ENCODE results near the gene GAB2. TPM values are rescaled to one million over a fixed set of nuclear protein-coding genes. Genes with fewer than 3 reads are reported as not detected.
"Not testable (repeated sequence)": the region's sequence is repeated elsewhere in the genome, so short reads cannot be mapped to it uniquely, and the experiment has no call there.

Gene GAB2
- total RNA-seq, 2 experiments from 2014 or later: 0.91 to 0.98 TPM

DNA sequence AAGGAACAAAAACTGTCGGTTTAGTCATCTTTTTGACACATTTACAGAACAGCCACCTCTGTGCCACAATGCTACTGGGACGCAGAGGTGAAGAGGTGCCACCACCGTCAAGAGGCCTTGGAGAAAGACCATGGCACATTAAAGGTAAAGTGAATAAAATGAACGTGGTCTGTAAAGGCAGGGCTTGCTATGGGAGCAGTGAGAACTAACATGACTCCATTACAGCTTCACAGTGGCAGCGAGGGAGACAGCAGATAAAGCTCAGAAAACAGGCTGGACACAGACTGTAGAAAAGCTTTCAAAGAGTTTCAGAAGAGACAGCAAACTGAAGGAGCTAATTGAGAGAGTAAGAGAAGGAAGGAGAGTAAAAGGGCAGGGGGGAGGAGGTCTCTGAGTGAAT lies 102.9 kb downstream of the GAB2 start:
- Mint-ChIP-seq H3K27me3 (no peaks in the 10 kb centered on the region), H3K27ac (no peak overlapping the region), H3K4me3 (no peak overlapping the region), H3K36me3 (no peaks in the 10 kb centered on the region), H3K9me3 (no peaks in the 10 kb centered on the region), H3K4me1 (peaks cover 3% of the 10 kb centered on the region)
- DNase-seq: no peak

DNA sequence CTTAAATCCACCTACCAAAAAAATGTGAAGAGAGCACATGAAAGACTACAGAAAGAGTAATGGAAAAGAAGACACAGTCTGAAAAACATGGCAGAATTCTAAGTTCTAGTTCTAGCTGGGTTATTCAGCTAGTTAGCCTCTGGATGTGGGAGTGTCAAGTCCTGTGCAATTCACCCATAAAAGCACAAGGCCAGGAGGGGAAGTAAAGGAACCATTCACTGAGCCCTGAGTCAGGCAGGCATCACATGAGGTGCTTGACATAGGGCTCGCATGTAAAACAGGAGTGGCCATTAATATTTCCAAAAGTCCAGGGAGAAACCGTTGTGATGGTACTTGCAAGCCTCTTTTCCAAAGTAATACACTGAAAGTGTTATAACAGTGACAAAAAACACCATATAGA lies 103.7 kb downstream of the GAB2 start:
- no peaks in the 10 kb centered on the region for H3K27me3 Mint-ChIP-seq
- no peaks in the 10 kb centered on the region for H3K9me3 Mint-ChIP-seq
- H3K4me1 Mint-ChIP-seq: peaks cover 3% of the 10 kb centered on the region
- DNase-seq: no peak
- H3K4me3 Mint-ChIP-seq: no peak overlapping the region
- no peak overlapping the region for H3K27ac Mint-ChIP-seq
- no peaks in the 10 kb centered on the region for H3K36me3 Mint-ChIP-seq

DNA sequence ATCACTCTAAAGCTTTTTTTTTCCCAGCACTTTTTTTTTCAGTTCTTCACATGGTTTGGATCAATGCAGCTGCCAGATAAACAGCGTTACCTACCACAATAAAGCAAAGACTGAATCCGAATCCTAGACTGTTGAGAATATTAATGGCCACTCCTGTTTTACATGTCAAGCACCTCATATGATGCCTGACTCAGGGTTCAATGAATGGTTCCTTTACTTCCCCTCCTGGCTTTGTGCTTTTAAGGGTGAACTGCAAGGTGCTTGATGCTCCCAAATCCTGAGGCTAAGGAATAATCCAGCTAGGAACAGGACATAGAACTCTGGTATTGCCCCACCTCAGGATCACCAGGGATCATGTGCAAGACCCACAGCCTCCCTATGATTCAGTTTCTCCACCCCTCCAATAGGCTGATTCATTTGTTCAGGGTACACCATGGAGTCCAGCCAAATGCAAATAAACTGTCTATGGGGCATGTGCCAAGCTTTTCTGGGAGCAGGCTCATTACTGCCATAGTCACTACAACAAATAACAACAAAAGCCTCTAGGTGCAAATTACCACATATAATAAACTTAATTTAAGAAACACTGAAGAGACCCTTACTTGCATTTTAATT lies 104.3 kb downstream of the GAB2 start:
- Mint-ChIP-seq H3K36me3 (no peaks in the 10 kb centered on the region), H3K27me3 (no peaks in the 10 kb centered on the region), H3K4me3 (no peak overlapping the region), H3K9me3 (no peaks in the 10 kb centered on the region), H3K4me1 (peaks cover 3% of the 10 kb centered on the region), H3K27ac (no peak overlapping the region)
- no peak for DNase-seq

DNA sequence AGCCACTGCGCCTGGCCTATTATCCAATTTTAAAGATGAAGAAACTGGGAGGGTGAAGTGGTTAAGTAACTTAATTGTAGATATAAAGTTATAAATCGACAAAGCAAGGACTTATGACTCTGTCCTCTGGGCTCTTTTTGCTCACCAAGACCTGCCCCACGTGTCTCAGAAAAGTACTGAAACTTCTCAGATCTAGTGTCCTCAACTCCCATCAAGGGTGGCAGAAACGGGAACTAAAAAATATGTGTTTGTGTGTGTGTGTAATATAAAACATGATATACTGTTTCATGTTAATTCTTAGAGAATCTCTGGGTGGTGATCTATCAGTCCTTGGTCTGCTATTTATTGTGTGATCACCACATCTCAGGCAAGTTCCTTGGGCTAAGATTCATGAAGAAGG lies 104.9 kb downstream of the GAB2 start:
- no peaks in the 10 kb centered on the region for H3K27me3 Mint-ChIP-seq
- H3K36me3 Mint-ChIP-seq: no peaks in the 10 kb centered on the region
- no peak for DNase-seq
- H3K9me3 Mint-ChIP-seq: no peaks in the 10 kb centered on the region
- H3K27ac Mint-ChIP-seq: no peak overlapping the region
- H3K4me1 Mint-ChIP-seq: peaks cover 3% of the 10 kb centered on the region
- no peak overlapping the region for H3K4me3 Mint-ChIP-seq

DNA sequence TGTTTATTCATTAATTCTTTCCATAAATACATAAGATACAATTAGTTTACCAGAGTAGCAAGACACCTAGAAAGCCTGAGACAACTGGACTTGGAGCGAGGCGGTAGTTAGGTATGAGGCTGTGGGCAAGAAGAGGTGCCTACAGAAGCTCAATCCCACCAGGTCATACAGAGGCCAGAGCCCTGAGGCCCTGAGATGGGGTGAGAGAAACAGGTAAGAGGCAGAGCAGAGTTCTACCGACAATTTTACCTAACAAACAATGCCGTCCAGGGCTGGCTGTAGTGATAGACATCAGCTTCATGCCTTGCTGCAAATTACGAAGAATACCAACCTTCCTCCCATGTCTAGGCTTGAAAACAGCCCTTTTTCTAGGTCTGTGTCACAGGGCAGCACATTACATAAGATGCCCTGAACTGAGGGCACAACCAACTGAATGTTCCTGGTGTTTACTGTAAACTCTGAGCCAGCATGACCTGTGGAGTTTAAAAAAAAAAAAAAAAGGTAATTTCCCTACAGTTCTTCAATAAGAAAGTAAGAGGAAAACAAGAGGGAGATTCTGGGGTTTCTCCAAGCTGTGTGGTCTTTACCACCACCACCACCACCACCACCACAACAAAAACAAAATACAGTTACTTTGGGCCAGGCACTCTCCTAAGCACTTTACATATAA lies 105.8 kb downstream of the GAB2 start:
- no peaks in the 10 kb centered on the region for H3K36me3 Mint-ChIP-seq
- peaks cover 3% of the 10 kb centered on the region for H3K4me1 Mint-ChIP-seq
- DNase-seq: no peak

DNA sequence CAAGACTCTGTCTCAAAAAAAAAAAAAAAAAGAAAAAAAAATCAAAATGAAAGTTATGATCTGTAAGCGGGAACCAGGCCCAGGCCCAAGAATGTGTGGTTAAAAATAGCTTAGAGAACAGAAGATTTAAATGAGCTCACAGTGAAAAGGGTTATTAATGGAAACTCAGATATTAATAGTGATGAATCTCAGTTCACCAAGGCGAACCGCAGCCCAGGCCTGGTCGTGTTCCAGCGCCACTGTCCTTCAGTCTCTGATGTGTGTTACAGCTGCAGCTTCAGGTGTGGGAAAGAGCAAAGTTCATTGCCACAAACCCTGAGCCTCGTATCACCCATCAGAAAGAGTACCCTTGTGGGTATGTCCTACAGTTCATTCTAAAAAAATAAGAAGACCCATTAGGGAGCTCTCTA lies 107.1 kb downstream of the GAB2 start:
- Mint-ChIP-seq H3K27me3 (no peaks in the 10 kb centered on the region), H3K27ac (no peak overlapping the region), H3K4me1 (peaks cover 3% of the 10 kb centered on the region), H3K4me3 (no peak overlapping the region), H3K36me3 (no peaks in the 10 kb centered on the region), H3K9me3 (no peaks in the 10 kb centered on the region)
- DNase-seq: no peak

More for the DNA sequence above, 105.8 kb downstream of the GAB2 start:
- Mint-ChIP-seq H3K27me3 (no peaks in the 10 kb centered on the region), H3K9me3 (no peaks in the 10 kb centered on the region), H3K27ac (no peak overlapping the region), H3K4me3 (no peak overlapping the region)

DNA sequence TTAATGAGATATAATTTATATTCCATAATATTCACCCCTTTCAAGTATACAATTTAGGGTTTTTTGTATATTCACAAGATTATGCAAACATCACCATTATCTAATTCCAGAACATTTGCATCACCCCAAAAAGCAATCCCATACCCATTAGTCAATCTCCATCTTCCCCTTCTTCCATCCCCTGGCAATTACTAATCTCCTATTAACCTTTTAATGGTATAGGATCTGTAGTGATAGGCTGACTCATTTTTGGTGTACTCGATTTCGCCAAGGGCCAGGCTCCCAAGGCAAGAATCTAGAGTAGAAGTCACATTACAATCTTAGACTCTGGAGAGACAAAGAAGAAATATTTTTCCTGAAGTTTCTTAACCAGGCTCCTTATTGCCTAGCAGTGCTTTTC lies 113.4 kb downstream of the GAB2 start:
- DNase-seq: no peak
- Mint-ChIP-seq H3K36me3 (no peaks in the 10 kb centered on the region), H3K27me3 (peaks cover 3% of the 10 kb centered on the region), H3K27ac (no peak overlapping the region), H3K9me3 (no peaks in the 10 kb centered on the region), H3K4me3 (no peak overlapping the region), H3K4me1 (no peaks in the 10 kb centered on the region)

DNA sequence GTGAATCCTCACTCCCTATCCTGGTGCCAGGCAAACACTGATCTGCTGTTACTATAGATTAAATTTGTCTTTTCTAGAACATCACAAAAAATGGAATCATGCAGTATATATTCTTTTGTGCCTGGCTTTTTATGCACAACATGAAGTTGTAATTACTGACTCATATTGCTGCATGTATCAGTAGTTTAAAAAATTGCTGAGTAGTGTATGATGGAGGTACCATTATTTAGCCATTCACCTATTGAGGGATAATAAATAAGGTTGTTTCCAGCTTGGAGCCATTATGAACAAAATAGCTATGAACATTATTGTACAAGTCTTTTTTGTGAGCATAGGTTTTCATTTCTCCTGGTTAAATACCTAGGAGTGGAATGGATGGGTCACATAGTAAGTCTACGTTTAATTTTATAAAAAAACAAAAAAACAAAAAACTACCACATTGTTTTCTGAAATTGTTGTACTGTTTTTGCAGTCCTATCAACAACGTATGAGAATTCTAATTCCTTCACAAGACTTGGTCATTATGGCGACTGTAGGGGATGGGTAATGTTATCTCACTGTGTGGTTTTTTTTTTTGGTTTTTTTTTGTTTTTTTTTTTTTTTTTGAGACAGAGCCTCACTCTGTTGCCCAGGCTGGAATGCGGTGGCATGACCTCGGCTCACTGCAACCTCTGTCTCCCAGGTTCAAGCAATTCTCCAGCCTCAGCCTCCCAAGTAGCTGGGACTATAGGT lies 117.3 kb downstream of the GAB2 start:
- Mint-ChIP-seq H3K27me3 (peaks cover 3% of the 10 kb centered on the region), H3K4me3 (no peak overlapping the region), H3K9me3 (no peaks in the 10 kb centered on the region), H3K4me1 (peaks cover 3% of the 10 kb centered on the region), H3K27ac (no peak overlapping the region), H3K36me3 (no peaks in the 10 kb centered on the region)
- no peak for DNase-seq

DNA sequence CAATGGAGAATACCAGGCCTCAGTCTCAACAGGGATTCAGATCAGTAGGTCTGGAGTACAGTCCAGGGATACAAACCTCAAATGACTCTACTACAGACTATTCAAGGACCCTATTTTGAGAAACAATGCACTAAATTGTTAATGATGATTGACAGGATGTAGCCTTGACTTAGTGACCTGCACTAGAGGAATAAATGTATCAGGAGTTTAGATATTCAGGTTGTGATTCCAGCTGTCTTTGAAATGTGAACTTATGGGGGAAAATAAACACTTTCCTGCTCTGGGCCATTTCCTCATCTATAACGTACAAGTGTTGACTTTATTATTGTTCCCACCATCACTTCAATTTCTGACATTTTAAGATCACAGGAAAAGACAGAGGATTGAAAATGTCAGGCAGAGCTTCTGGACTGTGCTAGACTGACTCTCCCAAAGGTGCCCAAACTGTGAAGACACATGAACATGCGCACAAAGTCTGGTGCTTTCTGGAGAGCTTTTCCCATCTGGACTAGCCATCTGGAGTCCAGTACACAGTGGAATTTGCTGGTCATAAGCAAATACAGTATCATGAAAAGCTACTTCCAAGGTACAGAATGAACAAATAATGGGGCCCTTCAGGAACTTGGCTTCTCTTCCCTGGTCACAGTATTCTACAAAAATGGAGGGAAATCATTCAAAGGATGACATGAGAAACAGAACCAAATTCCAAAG lies 118.5 kb downstream of the GAB2 start:
- H3K4me1 Mint-ChIP-seq: peaks cover 3% of the 10 kb centered on the region
- no peaks in the 10 kb centered on the region for H3K9me3 Mint-ChIP-seq
- H3K4me3 Mint-ChIP-seq: no peak overlapping the region
- DNase-seq: no peak
- H3K36me3 Mint-ChIP-seq: no peaks in the 10 kb centered on the region
- H3K27ac Mint-ChIP-seq: no peak overlapping the region
- H3K27me3 Mint-ChIP-seq: peaks cover under 1% of the 10 kb centered on the region

DNA sequence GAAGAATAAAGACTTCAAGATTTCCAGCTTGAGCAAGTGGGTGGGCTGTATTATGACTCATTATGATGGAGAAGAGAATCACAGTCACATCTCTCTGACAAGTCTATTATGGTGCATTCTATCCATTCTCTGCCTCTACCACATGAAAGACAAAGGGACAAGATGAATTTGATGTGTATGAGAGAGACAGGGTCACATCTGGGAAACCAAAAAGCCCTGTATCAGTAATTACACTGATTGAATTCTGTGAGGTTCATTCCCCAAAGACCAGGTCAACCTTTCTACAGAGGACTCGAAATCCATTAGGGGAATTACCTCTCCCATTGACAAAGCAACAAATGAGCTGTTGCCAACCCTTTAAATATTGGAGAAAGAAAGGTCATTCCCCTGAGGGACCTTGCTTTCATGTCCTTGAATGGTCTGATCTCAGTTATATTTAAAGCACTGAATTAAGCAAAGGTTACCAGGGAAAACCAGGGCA lies 119.3 kb downstream of the GAB2 start:
- Mint-ChIP-seq H3K36me3 (no peaks in the 10 kb centered on the region), H3K27me3 (no peaks in the 10 kb centered on the region), H3K27ac (no peak overlapping the region), H3K4me1 (peaks cover 3% of the 10 kb centered on the region), H3K4me3 (no peak overlapping the region), H3K9me3 (no peaks in the 10 kb centered on the region)
- no peak for DNase-seq

DNA sequence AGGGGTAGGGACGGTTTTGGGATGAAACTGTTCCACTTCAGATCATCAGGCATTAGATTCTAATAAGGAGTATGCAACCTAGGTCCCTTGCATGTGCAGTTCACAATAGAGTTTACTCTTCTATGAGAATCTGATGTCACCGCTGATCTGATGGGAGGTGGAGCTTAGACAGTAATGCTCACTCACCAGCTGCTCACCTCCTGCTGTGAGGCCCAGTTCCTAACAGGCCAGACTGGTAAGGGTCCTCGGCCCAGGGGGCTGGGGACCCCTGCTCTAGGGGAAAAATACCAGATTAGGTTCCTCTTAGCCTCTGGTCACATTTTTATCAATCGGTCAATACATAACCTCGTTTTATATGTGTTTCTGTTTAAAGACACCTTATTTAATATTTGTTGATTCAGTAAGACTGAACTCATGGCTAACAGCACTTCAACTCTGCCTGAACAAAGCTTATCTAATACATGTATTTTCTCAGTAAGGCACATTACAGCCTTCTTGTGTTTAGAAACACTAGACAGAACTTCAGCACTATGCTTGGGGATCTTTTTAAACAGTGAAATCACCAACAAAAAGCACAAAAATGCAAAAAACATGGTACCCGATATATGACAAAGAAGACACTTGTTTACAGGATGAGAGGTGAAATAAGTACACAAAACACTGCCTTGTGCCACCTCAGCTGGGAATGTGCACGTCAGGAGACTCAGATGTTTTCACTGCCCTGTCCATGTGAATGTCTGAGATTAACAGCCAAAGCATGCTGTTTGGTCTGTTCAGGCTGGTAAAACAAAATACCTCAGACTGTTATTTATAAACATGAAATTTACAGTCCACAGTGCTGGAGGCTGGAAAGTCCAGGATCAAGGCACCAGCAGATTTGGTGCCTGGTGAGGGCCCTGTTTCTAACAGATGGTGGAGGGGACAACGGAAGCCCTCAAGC lies 121.4 kb downstream of the GAB2 start:
- DNase-seq: no peak
- no peak overlapping the region for H3K27ac Mint-ChIP-seq
- H3K9me3 Mint-ChIP-seq: no peaks in the 10 kb centered on the region
- H3K4me1 Mint-ChIP-seq: peaks cover 15% of the 10 kb centered on the region
- no peaks in the 10 kb centered on the region for H3K27me3 Mint-ChIP-seq
- H3K36me3 Mint-ChIP-seq: no peaks in the 10 kb centered on the region
- H3K4me3 Mint-ChIP-seq: no peak overlapping the region

DNA sequence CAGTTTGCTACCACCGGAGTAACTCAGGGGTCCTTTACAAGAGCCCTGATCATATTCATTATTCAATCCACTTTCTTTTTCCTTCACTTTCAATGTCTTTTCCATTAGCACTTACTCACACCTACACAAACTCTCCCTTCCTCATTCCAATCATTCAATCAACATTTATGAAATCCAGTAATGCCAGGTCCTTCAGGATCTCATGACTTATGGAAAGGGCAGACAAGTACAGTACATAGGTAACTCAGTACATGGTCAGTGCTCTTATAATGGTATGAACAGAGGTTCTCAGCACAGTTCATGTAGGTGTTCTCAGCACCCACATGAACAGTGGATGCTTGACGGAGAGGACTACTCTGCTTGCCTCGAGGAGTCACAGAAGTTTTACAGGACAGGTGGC lies 122.3 kb downstream of the GAB2 start:
- Mint-ChIP-seq H3K4me3 (no peak overlapping the region), H3K27me3 (no peaks in the 10 kb centered on the region), H3K4me1 (peaks cover 17% of the 10 kb centered on the region), H3K27ac (no peak overlapping the region), H3K9me3 (peaks cover 6% of the 10 kb centered on the region), H3K36me3 (peaks cover 7% of the 10 kb centered on the region)
- DNase-seq: no peak

DNA sequence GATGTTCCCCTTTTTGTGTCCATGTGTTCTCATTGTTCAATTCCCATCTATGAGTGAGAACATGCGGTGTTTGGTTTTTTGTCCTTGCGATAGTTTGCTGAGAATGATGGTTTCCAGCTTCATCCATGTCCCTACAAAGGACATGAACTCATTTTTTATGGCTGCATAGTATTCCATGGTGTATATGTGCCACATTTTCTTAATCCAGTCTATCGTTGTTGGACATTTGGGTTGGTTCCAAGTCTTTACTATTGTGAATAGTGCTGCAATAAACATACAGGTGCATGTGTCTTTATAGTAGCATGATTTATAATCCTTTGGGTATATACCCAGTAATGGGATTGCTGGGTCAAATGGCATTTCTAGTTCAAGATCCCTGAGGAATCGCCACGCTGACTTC lies 123.5 kb downstream of the GAB2 start:
- not testable (repeated sequence) for H3K4me3 Mint-ChIP-seq, H3K9me3 Mint-ChIP-seq, H3K27me3 Mint-ChIP-seq, DNase-seq, H3K36me3 Mint-ChIP-seq, H3K27ac Mint-ChIP-seq
- peaks cover 21% of the 10 kb centered on the region for H3K4me1 Mint-ChIP-seq

DNA sequence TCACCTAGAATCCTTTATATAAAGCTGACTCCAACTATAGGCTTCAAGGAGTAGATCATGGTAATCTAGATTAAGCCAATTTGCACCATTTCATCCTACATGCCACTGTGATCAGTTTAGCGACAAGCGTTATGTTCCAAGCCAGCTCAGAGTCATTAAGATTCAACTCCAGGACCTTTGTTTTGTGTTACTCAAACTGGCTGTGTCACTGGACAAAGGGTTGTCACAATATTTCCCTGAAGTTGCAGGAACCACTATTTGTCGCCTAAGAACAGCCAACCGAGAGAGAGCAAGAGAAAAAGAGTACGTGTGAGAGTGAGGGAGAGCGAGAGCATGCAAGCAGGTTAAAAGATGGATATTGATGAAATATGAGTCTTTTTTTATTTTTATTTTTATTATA lies 124.1 kb downstream of the GAB2 start:
- H3K27me3 Mint-ChIP-seq: no peaks in the 10 kb centered on the region
- no peak overlapping the region for H3K27ac Mint-ChIP-seq

More for the DNA sequence above, 124.1 kb downstream of the GAB2 start:
- Mint-ChIP-seq H3K9me3 (peaks cover 8% of the 10 kb centered on the region), H3K4me1 (peaks cover 21% of the 10 kb centered on the region), H3K4me3 (no peak overlapping the region), H3K36me3 (peaks cover 11% of the 10 kb centered on the region)
- DNase-seq: no peak

All from activated naive CD8-positive, alpha-beta T cell treated with anti-CD3 and anti-CD28 coated beads for 36 hours (primary cell).